Right ventricle myocardium inferior (tissue), 1 donor: ENCODE results near the gene PIGS. TPM values are rescaled to one million over a fixed set of nuclear protein-coding genes. Genes with fewer than 3 reads are reported as not detected.
"Not testable (repeated sequence)": the region's sequence is repeated elsewhere in the genome, so short reads cannot be mapped to it uniquely, and the experiment has no call there.

Source experiments
- ATAC-seq: fragments of 200-7000 bp; cut with Tn5 transposase; one replicate; pipeline ENCODE4 v1.9.1; 2020; ENCODE audit warnings: mild to moderate bottlenecking, moderate library complexity
- DNase-seq: peaks from one replicate; pipeline ENCODE4 v3.0.0; 2021; ENCODE audit errors: missing footprints
- intact Hi-C: fragments of 100-400 bp; cut with DNase I; formaldehyde crosslinking; loops from one replicate; pipeline ENCODE4 v1.11.0; 2022
- long read RNA-seq: library from polyadenylated mRNA; unstranded; transcript quantifications from one replicate; pipeline ENCODE4 v2.0.0, GENCODE V29; 2021
- total RNA-seq: library from RNA; stranded (reverse); fragmentation: NEBNext Ultra II Directional; extraction: Animal tissue kit (Norgen Biotek cat#: 25700); gene quantifications from one replicate; pipeline ENCODE4 v1.2.1, GENCODE V29; 2021
- donor health status: DM: no; HTN: yes; CAD: no; lungs with severe emphysema.

The PIGS gene
- 41.1 TPM for total RNA-seq
- long read RNA-seq, transcript PIGS-203 (11 exons, 2,815 nt): minor isoform, 11 of 40 reads
- long read RNA-seq, transcript PIGS-202 (12 exons, 2,877 nt): major isoform, 21 of 40 reads
- long read RNA-seq, partial matches to known transcripts: 7 of 40 reads
- long read RNA-seq, other reads (novel, unspliced or antisense): 0 of 40 reads

- ATAC-seq: peak; percentile 92
- intact Hi-C loops: loop anchor here (2.0 kb wide), 1 partner anchor 19 kb away; the partner anchor contains the start of gene UNC119
These were observed at the start of gene PIGS for GRCh38 chr17:28571361-28572122. PIGS (minus strand) TSS chr17:28571524; CDS start chr17:28571496, 28 bp downstream.

GRCh38 chr17:28620010-28620409, 48.7 kb upstream of the PIGS start:
- ATAC-seq (no peak), DNase-seq (no peak)
- intact Hi-C loops: no loop called here

More at GRCh38 chr17:28571361-28572122, at the start of gene PIGS:
- peak; percentile 98 for DNase-seq

DNA sequence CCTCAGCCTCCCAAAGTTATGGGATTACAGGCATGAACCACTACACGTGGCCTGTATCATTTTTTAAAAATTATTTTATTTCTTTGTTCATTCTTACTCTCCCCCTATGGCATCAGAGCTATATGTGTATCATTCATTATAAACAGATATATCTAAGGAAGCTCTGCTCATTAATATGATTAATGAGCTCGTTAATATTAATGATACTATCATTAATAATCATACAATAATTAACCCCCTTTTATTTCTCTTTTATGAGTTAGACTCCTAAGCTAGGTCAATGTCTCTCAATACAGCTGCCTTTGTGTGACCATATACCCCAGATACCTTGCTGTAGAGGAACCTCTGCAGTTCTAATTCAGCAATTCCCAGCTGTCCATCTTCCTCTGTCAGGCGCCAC, 47.1 kb upstream of the PIGS start:
- ATAC-seq (no peak), DNase-seq (no peak)
- intact Hi-C loops: no loop called here

DNA sequence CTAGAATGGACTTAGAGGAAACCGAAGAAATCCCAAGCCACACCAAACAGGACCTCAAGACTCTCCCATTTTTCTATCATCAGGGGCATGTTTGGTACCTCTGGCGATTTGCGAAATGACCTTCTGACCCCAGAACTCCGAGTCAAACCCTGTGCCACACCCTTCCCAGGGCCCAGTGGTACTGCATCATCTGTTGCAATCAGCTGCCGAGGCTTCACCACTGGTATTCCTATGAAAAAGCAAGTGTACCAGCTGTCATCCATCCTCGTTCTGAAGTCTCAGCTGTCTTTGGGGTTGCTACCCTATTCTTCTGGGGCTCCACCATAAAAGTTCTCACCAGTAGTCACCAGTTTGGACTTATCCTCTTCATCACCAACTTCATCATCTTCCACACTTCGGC, 45.0 kb upstream of the PIGS start:
- no peak for DNase-seq
- ATAC-seq: no peak
- intact Hi-C loops: no loop called here

- intact Hi-C loops: no loop called here
- ATAC-seq: no peak
- no peak for DNase-seq
These were observed 44.1 kb upstream of the PIGS start for GRCh38 chr17:28615260-28615940.

GRCh38 chr17:28613931-28614381, 42.6 kb upstream of the PIGS start, which contains the start of gene RSKR:
RSKR (minus strand) TSS chr17:28614185; CDS start chr17:28614161, 24 bp downstream.
- DNase-seq (no peak), ATAC-seq (no peak)
- intact Hi-C loops: loop anchor here (2.0 kb wide), 2 partner anchors 65 to 119 kb away; no protein-coding TSS in a partner anchor

DNA sequence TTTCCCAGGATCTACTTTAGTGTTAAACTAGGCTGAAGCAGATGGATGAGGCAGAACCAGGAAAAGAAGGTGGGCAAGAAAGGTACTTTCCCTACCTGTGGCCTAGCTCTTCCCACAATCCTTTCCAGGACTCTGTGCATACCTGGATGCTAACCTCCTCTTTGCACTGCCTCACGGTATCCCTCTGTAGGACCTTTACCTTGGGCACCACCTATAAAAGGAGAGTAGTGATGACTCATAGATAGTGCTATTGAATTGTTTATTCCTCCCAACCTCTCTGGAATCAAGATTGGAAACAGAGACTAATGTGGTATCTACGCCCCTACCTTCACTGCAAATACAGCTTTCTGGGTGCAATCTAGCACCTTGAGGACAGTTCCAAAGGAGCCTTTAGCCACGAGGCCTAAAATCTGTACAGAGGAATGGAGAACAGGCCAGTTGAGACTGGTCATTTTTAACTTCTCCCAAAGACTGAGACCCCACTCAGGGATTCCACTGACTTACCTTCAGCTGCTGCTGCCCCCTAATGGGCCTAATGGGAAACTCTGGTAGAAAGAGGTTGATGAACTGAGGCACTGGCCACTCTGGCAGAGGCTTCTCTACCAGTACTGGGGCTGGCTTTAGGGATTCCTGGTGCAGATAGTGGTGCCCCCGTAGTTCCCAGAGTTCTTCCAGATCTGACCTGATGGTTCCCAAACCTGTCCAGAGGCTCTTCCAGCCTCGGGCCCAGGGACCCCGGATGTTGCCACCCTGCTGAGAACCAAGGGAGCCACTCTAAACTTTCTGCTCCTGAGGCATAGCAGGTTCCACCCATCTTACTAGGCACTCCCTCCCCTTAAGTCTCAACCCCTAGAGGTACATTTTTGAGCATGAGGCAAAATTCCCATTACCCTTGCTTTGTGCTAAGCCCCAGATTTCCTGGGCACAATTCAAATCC, 41.9 kb upstream of the PIGS start:
- DNase-seq (no peak), ATAC-seq (peak; percentile 26)
- intact Hi-C loops: loop anchor here (2.0 kb wide), 2 partner anchors 64 to 118 kb away; no protein-coding TSS in a partner anchor

GRCh38 chr17:28612531-28612930, 41.2 kb upstream of the PIGS start:
- ATAC-seq: no peak
- intact Hi-C loops: loop anchor here (2.0 kb wide), 2 partner anchors 64 to 118 kb away; no protein-coding TSS in a partner anchor
- DNase-seq: no peak

DNA sequence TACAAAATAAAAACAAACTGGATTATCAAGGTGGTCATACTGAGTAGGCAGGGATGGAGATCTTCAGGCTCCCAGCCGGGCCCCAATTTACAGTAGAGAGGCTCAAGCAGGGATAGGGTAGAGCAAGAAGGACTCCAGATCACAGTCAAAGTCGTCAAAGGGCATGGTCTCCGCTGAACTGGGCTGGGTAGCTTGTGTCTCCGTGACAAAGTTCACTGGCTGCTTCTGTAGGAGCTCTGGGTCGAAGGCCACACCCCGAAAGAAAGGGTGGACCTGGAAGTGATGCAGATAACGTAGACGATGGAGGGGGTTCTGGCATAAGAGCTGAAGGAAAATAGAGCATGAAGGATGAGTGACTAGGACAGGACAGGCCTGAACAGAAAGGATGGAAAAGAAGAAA, 39.1 kb upstream of the PIGS start:
- intact Hi-C loops: no loop called here
- no peak for ATAC-seq
- no peak for DNase-seq

- intact Hi-C loops, DNase-seq, ATAC-seq: not testable (repeated sequence)
These were observed 32.7 kb upstream of the PIGS start for GRCh38 chr17:28604031-28604430.

DNA sequence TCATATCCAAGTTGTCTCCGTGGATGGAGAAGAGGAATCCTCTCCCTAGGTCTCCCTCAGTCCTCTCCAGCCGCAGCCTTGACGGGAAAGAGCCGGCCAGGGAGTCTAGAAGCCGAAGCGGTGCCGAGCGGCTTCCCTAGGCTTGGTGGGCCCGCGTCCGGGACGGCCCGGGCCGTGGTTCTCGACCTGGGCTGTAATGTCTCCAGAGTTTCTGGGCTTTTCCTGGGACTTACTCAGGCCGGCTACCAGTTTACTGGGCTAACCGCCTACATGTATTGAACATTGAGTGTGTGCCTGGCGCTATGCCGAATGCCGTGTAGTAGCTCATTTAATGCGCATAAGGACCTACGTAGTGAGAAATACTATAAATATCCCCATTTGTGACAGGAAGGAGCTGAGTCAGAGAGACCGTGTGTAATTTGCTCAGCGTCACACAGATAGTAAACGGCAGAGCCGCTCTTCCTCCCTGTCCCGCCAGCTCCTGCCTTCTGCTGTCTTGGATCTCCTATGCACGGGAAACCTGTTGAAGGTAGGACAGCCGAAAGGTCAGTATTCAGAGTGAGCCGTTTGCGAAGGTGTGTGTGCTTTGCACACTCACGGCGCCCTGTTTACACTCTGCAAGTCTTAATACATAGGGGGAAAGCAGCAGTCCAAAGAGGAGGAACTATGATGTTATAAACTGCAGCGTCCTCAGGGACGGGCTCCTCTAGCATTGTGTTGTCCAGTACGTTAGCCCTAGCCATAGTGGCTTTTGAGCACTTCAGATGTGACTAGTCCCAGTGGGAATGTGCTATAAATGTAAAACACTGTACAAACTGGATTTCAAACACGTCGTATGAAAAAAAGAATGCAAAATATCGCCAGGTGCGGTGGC, 28.2 kb upstream of the PIGS start:
- intact Hi-C loops: loop anchor here (5.0 kb wide), 1 partner anchor 47 kb away; the partner anchor contains the start of gene UNC119
- ATAC-seq (peak; percentile 59), DNase-seq (peak; percentile 77)

GRCh38 chr17:28598799-28599310, 27.5 kb upstream of the PIGS start, which contains the start of gene SPAG5:
SPAG5 (minus strand) TSS chr17:28599025; CDS start chr17:28598946, 79 bp downstream.
- ATAC-seq (peak; percentile 100), DNase-seq (peak; percentile 97)
- intact Hi-C loops: loop anchor here (5.0 kb wide), 1 partner anchor 47 kb away; the partner anchor contains the start of gene UNC119

GRCh38 chr17:28598389-28598788, 27.1 kb upstream of the PIGS start:
- no peak for ATAC-seq
- intact Hi-C loops: loop anchor here (5.0 kb wide), 1 partner anchor 46 kb away; the partner anchor contains the start of gene UNC119

DNA sequence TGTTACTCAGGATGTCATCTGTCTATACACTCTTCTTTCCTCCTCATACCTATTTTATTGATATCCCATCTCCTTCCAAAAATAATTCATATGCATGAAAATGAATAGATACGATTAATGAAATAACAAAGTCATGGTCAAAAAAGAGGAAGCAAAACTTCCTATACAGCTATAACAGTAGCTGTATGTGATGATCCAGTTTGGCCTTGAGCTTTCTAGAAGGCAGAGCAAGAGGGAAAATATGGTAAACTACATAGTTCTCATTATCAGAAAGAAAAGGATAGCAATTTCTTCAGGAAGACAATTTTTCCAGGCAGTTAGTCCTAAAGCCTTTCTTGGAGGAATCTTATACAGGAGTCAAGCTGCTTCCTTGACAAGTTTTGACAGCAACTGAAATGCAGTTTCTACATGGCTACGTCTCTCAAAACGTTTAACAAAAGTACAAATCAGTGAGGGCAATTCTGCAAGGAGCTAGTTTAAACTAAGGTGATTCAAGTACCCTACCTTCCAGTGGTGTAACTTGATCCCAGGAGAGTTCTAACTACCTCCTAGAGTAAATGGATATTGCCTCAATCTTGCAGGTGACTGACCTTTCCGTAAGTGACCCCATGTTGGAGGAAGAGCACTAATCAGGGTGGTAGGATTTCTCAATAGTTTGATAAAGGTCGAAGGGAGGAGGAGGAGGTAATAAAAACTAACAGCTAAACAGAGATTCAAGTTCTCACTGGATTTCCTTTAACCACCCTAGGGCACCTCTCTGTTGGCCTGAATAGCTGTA, 26.5 kb upstream of the PIGS start:
- no peak for DNase-seq
- intact Hi-C loops: loop anchor here (5.0 kb wide), 1 partner anchor 45 kb away; the partner anchor contains the start of gene UNC119
- ATAC-seq: no peak

More at GRCh38 chr17:28598389-28598788, 27.1 kb upstream of the PIGS start:
- DNase-seq: no peak

DNA sequence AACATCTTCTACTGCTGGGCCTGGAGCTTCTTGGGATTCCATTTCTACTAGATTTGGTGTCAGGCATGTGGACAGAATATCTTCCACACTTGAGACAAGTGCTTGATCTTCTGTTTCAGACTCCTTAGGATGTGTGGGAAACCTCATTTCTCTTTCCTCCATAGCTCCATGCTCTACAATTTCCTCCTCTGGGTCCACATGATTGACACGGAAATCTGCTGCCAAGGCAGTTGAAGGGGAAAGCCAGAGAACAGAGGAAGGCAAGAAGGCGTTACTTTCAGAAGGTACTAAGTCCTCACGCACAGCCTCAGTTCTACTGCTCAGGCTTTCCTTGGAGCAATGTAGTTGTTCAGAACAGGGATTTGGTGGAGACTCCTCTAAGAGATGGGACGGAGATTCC, 20.9 kb upstream of the PIGS start:
- intact Hi-C loops: no loop called here
- DNase-seq (no peak), ATAC-seq (no peak)

DNA sequence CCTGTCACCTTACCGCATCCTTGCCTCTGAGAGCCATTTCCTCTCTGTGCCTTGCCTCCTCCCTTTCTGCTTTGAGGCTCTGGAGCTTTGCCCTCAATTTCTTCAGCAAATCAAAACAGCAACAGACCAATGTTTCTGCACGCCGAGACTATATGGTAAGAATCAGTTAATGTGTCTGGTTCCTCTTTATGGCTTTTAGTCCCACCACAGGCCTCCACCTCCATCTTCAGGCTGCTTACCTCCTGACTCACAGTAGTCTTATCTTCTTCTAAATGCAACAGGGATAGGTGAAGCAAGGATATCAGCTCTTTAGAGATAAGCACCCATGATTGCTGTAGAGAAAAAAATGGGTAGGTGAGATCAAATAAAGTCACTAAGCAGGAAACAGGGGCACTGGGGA, 14.5 kb upstream of the PIGS start:
- no peak for ATAC-seq
- DNase-seq: no peak
- intact Hi-C loops: no loop called here
